Fibroblast of lung (primary cell): ENCODE data around the gene URAD.

Source experiments
- CTCF ChIP-seq, 2 donors: IDR thresholded peaks in 1 of 2; conservative IDR thresholded peaks in 1 of 2; 1 replicate in 1 of 2; 2 replicates in 1 of 2; pipeline ENCODE4 v1.5.1; 2011 to 2012; ENCODE audit warnings: low read length in 2 of 2, control low read depth in 1 of 2, inconsistent platforms in 1 of 2, low read depth in 1 of 2, mild to moderate bottlenecking in 1 of 2
- EZH2 ChIP-seq: IDR thresholded peaks from 2 replicates; pipeline ENCODE4 v1.5.1; 2012; ENCODE audit warnings: low read length, control low read depth, mild to moderate bottlenecking; ENCODE audit errors: missing control alignments

- TF ChIP-seq EZH2 (no peak), CTCF (conservative IDR thresholded peaks at IDR 0.05 in 1 of 2, IDR thresholded peaks at IDR 0.05 in 1 of 2; ENCODE audit: low read depth in 1 of 2, low read length in 2 of 2) (peak in 1 of 2 donors; percentile 45)
Observed at GRCh38 chr13:27997904-27998522, 9.5 kb upstream of the URAD start.
